Measurements from ENCODE around the gene ZNF554.

DNA sequence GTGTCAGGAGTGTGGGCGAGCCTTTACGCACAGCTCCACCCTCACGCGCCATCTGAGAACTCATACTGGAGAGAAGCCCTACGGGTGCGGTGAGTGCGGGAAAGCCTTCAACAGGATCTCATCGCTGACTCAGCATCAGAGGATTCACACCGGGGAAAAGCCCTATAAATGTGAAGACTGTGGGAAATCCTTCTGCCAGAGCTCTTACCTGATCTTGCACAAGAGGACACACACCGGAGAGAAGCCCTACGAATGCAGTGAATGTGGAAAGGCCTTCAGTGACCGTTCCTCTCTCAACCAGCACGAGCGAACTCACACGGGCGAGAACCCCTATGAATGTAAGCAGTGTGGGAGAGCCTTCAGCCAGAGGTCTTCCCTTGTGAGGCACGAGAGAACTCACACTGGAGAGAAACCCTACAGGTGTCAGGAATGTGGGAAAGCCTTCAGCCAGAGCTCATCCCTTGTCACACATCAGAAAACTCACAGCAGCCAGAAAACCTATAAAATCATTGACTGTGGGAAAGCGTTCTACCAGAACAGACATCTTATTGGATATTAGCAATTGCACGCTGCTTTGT, 14.7 kb downstream of the ZNF554 start:
- TF ChIP-seq SUZ12 (IDR thresholded peaks at IDR 0.05; ENCODE audit: extremely low read depth, insufficient read depth, insufficient read length) (no peak), YY1 (IDR thresholded peaks at IDR 0.05; ENCODE audit: insufficient read depth, insufficient read length) (no peak), ZNF274 (IDR thresholded peaks at IDR 0.05; ENCODE audit: low read depth, low read length) (peak; percentile 100)

Measured in NT2/D1 (cell line).